Prostate gland (tissue), 2 donors: ENCODE data around the gene DST.
A peak's percentile ranks its signal among the peaks of the same experiment; 100 is the strongest.

ENCODE experiments used
- POLR2A ChIP-seq: fragments of 450-650 bp; IDR thresholded peaks from one replicate; pipeline ENCODE4 v1.6.1; 2016; ENCODE audit warnings: antibody characterized with exemption, mild to moderate bottlenecking
- POLR2AphosphoS5 ChIP-seq: sonication (generic); formaldehyde crosslinking; IDR thresholded peaks from one replicate; pipeline ENCODE4 v1.6.1; 2017; ENCODE audit warnings: antibody characterized with exemption
- TF ChIP-seq, protein P1 (sequence below), 4 experiments: fragments of 200-600 bp in 2 of 4; fragments of 450-650 bp in 2 of 4; sonication (generic) in 2 of 4; IDR thresholded peaks; 1 replicate in 3 of 4; 2 replicates in 1 of 4; pipeline ENCODE4 v1.5.1; 2016 to 2019; ENCODE audit warnings: antibody characterized with exemption in 4 of 4, mild to moderate bottlenecking in 2 of 4, moderate library complexity in 2 of 4

DNA sequence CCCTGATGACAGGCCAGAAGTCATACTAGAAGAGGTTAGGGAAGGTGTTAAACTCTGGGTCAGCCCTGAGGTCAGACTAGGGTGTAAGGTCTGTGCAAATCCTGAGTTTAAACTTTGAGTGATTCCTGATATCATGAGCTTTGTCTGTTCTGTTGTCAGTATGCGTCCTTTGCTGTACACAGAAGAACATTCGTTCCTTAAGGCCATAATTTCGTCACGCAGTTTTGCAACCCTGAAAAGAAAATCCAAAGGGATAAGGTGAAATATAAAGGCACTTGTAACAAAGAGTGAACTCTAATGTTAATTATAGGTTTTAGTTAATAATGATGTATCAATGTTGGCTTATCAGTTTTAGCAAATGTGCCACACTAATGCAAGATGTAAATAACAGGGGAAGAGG lies 2.3 kb downstream of the DST start:
- no peak for TF ChIP-seq POLR2A
- TF ChIP-seq, protein P1, sequence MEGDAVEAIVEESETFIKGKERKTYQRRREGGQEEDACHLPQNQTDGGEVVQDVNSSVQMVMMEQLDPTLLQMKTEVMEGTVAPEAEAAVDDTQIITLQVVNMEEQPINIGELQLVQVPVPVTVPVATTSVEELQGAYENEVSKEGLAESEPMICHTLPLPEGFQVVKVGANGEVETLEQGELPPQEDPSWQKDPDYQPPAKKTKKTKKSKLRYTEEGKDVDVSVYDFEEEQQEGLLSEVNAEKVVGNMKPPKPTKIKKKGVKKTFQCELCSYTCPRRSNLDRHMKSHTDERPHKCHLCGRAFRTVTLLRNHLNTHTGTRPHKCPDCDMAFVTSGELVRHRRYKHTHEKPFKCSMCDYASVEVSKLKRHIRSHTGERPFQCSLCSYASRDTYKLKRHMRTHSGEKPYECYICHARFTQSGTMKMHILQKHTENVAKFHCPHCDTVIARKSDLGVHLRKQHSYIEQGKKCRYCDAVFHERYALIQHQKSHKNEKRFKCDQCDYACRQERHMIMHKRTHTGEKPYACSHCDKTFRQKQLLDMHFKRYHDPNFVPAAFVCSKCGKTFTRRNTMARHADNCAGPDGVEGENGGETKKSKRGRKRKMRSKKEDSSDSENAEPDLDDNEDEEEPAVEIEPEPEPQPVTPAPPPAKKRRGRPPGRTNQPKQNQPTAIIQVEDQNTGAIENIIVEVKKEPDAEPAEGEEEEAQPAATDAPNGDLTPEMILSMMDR (IDR thresholded peaks at IDR 0.05), result no peak
- TF ChIP-seq POLR2AphosphoS5, result peak; percentile 15
